HCT116 (cell line): ENCODE data around the gene USP2. TPM values are rescaled to one million over a fixed set of nuclear protein-coding genes. Genes with fewer than 3 reads are reported as not detected.

Experiments
- ATAC-seq: fragments of 200-7000 bp; cut with Tn5 transposase; 2 replicates; pipeline ENCODE4 v1.9.1; 2020; ENCODE audit warnings: mild to moderate bottlenecking, moderate library complexity
- BruUV-seq: library from RNA; stranded (reverse); fragments of 400-500 nt; replicated peaks from 2 replicates; lab custom pipeline; 2021; lab: Mats Ljungman, UMichigan
- CTCF ChIA-PET: fragments of 300-600 bp; sonication (Branson Sonifier 250); formaldehyde crosslinking; loops from one replicate; lab custom pipeline; 2021; ENCODE audit warnings: antibody characterized with exemption; lab: Charles Lee
- POLR2A ChIA-PET: fragments of 300-600, 350-600 bp; sonication (Branson Sonifier 250); formaldehyde crosslinking; loops from one replicate; lab custom pipeline; 2021; ENCODE audit warnings: antibody characterized with exemption; lab: Charles Lee
- RAD21 ChIA-PET, 2 experiments: fragments of 300-600 bp; sonication (Branson Sonifier 250); formaldehyde crosslinking; loops; one replicate each; lab custom pipeline; 2023; ENCODE audit warnings: low total read pairs in 2 of 2; ENCODE audit not compliant: uncharacterized antibody in 2 of 2, unreplicated experiment in 2 of 2, low non-redundant PET in 1 of 2; lab: Charles Lee
- DNase-seq: peaks from one replicate; pipeline ENCODE4 v3.0.0-alpha.2; 2010; ENCODE audit warnings: low read depth, low spot score
- H2AFZ ChIP-seq: fragments of 200-600 bp; shearing (Covaris generic), sonication (generic); 2 replicates; pipeline ENCODE4 v1.6.1; 2017; ENCODE audit warnings: low read depth, mixed run types, mixed read lengths, antibody characterized with exemption, low read length; ENCODE audit not compliant: poor library complexity, severe bottlenecking
- H3K27ac ChIP-seq: 2 replicates; pipeline ENCODE4 v1.5.1; 2012; ENCODE audit warnings: low read depth, low read length
- H3K27me3 ChIP-seq: fragments of 200-600 bp; sonication (generic); 2 replicates; pipeline ENCODE4 v1.6.1; 2016; ENCODE audit warnings: mixed run types, low read length, mixed read lengths; ENCODE audit not compliant: insufficient read depth
- H3K36me3 ChIP-seq, 2 experiments: fragments of 200-500 bp in 1 of 2; fragments of 200-600 bp in 1 of 2; sonication (Bioruptor generic) in 1 of 2; sonication (generic) in 1 of 2; 2 replicates each; pipeline versions ENCODE4 v1.5.1 to v1.6.1; 2014 to 2016; ENCODE audit warnings: low read length in 2 of 2, inconsistent platforms in 1 of 2, mixed read lengths in 1 of 2, mixed run types in 1 of 2; ENCODE audit not compliant: insufficient read depth in 2 of 2, control insufficient read depth in 1 of 2
- H3K4me1 ChIP-seq, 2 experiments: fragments of 200-600 bp in 1 of 2; sonication (generic) in 1 of 2; 2 replicates each; pipeline versions ENCODE4 v1.5.1 to v1.6.1; 2012 to 2017; ENCODE audit warnings: low read length in 2 of 2, inconsistent platforms in 1 of 2, mild to moderate bottlenecking in 1 of 2, mixed read lengths in 1 of 2, mixed run types in 1 of 2, moderate library complexity in 1 of 2; ENCODE audit not compliant: insufficient read depth in 2 of 2, control insufficient read depth in 1 of 2
- H3K4me2 ChIP-seq: fragments of 200-600 bp; sonication (generic); 2 replicates; pipeline ENCODE4 v1.6.1; 2017; ENCODE audit warnings: mixed run types, low read length, mixed read lengths
- H3K4me3 ChIP-seq, 2 experiments: fragments of 200-600 bp in 1 of 2; sonication (generic) in 1 of 2; replicated peaks in 1 of 2; 2 replicates each; pipeline ENCODE4 v1.5.1; 2011 to 2016; ENCODE audit warnings: low read length in 2 of 2, control low read depth in 1 of 2, low read depth in 1 of 2, mild to moderate bottlenecking in 1 of 2, mixed read lengths in 1 of 2, mixed run types in 1 of 2
- H3K79me2 ChIP-seq: fragments of 200-600 bp; sonication (generic); 2 replicates; pipeline ENCODE4 v1.6.1; 2017; ENCODE audit warnings: mild to moderate bottlenecking, mixed run types, low read length, moderate library complexity, mixed read lengths; ENCODE audit not compliant: insufficient read depth
- H3K9ac ChIP-seq: fragments of 200-600 bp; sonication (generic); 2 replicates; pipeline ENCODE4 v1.6.1; 2016; ENCODE audit warnings: low read length, mixed read lengths
- H3K9me2 ChIP-seq: fragments of 200-600 bp; sonication (generic), shearing (Covaris generic); 2 replicates; pipeline ENCODE4 v1.6.1; 2017; ENCODE audit warnings: mixed run types, mild to moderate bottlenecking, moderate library complexity; ENCODE audit not compliant: insufficient read depth
- H3K9me3 ChIP-seq, 2 experiments: fragments of 200-500 bp in 1 of 2; fragments of 200-600 bp in 1 of 2; sonication (Bioruptor generic) in 1 of 2; sonication (generic) in 1 of 2; 2 replicates each; pipeline ENCODE4 v1.6.1; 2014 to 2017; ENCODE audit warnings: low read length in 2 of 2, mixed read lengths in 2 of 2, inconsistent platforms in 1 of 2, low read depth in 1 of 2, mild to moderate bottlenecking in 1 of 2, mixed run types in 1 of 2, moderate library complexity in 1 of 2; ENCODE audit not compliant: control insufficient read depth in 1 of 2, insufficient read depth in 1 of 2
- H4K20me1 ChIP-seq: fragments of 200-600 bp; sonication (generic), shearing (Covaris generic); 2 replicates; pipeline ENCODE4 v1.6.1; 2017; ENCODE audit warnings: mixed run types, mild to moderate bottlenecking, moderate library complexity; ENCODE audit not compliant: insufficient read depth
- ATF3 ChIP-seq: IDR thresholded peaks from 2 replicates; pipeline ENCODE4 v1.6.1; 2012
- EZH2 ChIP-seq: fragments of 200-600 bp; sonication (generic); IDR thresholded peaks from 2 replicates; pipeline ENCODE4 v1.6.1; 2017; ENCODE audit warnings: antibody characterized with exemption, mixed run types
- RAD21 ChIP-seq: IDR thresholded peaks from 2 replicates; pipeline ENCODE4 v1.6.1; 2012; ENCODE audit warnings: low read depth, mild to moderate bottlenecking
- SIN3A ChIP-seq: IDR thresholded peaks from 2 replicates; pipeline ENCODE4 v1.6.1; 2012; ENCODE audit warnings: low read depth
- TCF7L2 ChIP-seq: IDR thresholded peaks from 2 replicates; pipeline ENCODE4 v1.7.0; 2011; ENCODE audit warnings: borderline replicate concordance, inconsistent platforms; ENCODE audit not compliant: insufficient read depth, insufficient read length; ENCODE audit errors: extremely low read depth
- intact Hi-C: fragments of 100-400 bp; cut with micrococcal nuclease; formaldehyde crosslinking; loops from 2 replicates; pipeline ENCODE4 v1.10.0; 2022
- total RNA-seq: library from RNA; stranded (reverse); gene quantifications from one replicate; pipeline ENCODE4 v1.2.1, GENCODE V29; 2021; ENCODE audit not compliant: unreplicated experiment

The USP2 gene
- total RNA-seq, 1 experiment from 2014 or later = 5.0 TPM

GRCh38 chr11:119382101-119382500, 611 bp upstream of the USP2 start:
- ATAC-seq (no peak), DNase-seq (no peak)
- no peaks in the 10 kb centered on the region for H3K36me3 ChIP-seq
- peaks cover 6 to 33% of the 10 kb centered on the region in 2 experiments; a peak in 3 of 4 replicates for H3K4me1 ChIP-seq
- H3K9me2 ChIP-seq = no peaks in the 10 kb centered on the region
- RAD21 ChIA-PET = no interaction called here
- CTCF ChIA-PET = interaction anchor here (2.0 kb wide), 1 partner anchor 26 kb away, joined by 9 read pairs; no protein-coding TSS in a partner anchor
- POLR2A ChIA-PET = no interaction called here
- no peaks in the 10 kb centered on the region for H4K20me1 ChIP-seq
- no peaks in the 10 kb centered on the region for H3K27me3 ChIP-seq
- intact Hi-C loops = loop anchor here (5.0 kb wide), 1 partner anchor 280 kb away; the partner anchor contains the start of gene DPAGT1
- H3K27ac ChIP-seq = no peak overlapping the region
- peak overlapping the region; percentile 89 for H3K4me2 ChIP-seq
- BruUV-seq = TSS peak; percentile 87
- H3K79me2 ChIP-seq = no peaks in the 10 kb centered on the region
- H3K9me3 ChIP-seq = no peaks in the 10 kb centered on the region
- H2AFZ ChIP-seq = no peak overlapping the region
- peak overlapping the region; percentile 63 to 65 for H3K4me3 ChIP-seq
- no peak for TF ChIP-seq SIN3A
- TF ChIP-seq TCF7L2 = no peak
- TF ChIP-seq ATF3 = no peak
- H3K9ac ChIP-seq = peak overlapping the region; percentile 71

DNA sequence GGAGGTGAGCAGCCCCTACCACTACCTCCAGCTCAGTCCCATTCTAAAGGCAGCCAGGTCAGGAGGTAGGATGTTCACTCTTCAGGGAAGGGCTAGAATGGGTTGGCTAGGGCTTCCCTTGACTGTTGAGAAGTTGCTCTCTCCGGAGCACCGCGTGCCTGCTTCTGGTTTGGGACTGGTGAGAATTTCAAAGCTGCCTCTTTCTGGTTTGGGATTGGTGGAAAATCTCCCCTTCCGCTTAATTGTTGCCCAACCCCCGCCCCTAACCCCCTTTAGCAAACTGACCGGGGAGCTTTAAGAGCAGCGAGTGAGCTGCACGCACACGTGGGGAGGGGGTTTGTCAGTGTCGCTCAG, 686 bp downstream of the USP2 start:
- DNase-seq (no peak), ATAC-seq (no peak)
- no peaks in the 10 kb centered on the region for H3K9me2 ChIP-seq
- intact Hi-C loops = loop anchor here (1.0 to 5.0 kb wide), 2 partner anchors 279 to 325 kb away; partner anchors contain the start of gene DPAGT1
- TSS peak; percentile 68 for BruUV-seq
- ChIA-PET RAD21 (no interaction called here), CTCF (interaction anchor here (0.9 to 2.7 kb wide), 8 partner anchors 8 to 94 kb away, joined by 3 to 16 read pairs (median 8); no protein-coding TSS in a partner anchor), POLR2A (no interaction called here)
- H3K27ac ChIP-seq = no peak overlapping the region; the same call in 1 of the 2 replicates
- H4K20me1 ChIP-seq = no peaks in the 10 kb centered on the region
- H3K36me3 ChIP-seq = no peaks in the 10 kb centered on the region
- H3K4me2 ChIP-seq = peak overlapping the region; percentile 89
- peak overlapping the region; percentile 63 to 65 for H3K4me3 ChIP-seq
- H3K79me2 ChIP-seq = no peaks in the 10 kb centered on the region
- no peak for TF ChIP-seq EZH2
- no peak for TF ChIP-seq RAD21
- no peak overlapping the region for H2AFZ ChIP-seq
- peaks cover 6 to 33% of the 10 kb centered on the region in 2 experiments; a peak in 3 of 4 replicates for H3K4me1 ChIP-seq
- no peaks in the 10 kb centered on the region for H3K9me3 ChIP-seq
- peak overlapping the region; percentile 71 for H3K9ac ChIP-seq
- H3K27me3 ChIP-seq = no peaks in the 10 kb centered on the region
